Right lung (tissue), 5 donors: Measurements from ENCODE around the gene CCDC192. TPM values are rescaled to one million over a fixed set of nuclear protein-coding genes. Genes with fewer than 3 reads are reported as not detected.
"Not testable (repeated sequence)": the region's sequence is repeated elsewhere in the genome, so short reads cannot be mapped to it uniquely, and the experiment has no call there.

Source experiments
- DNase-seq, 2 donors: peaks; one replicate each; pipeline ENCODE4 v3.0.0-alpha.2; 2013
- polyA plus RNA-seq, 5 donors: library from polyadenylated mRNA; unstranded; fragments of 120-200 nt; gene quantifications; one replicate each; pipeline versions ENCODE4 v1.2.1 to v1.2.3, GENCODE V29; 2013; ENCODE audit warnings: inconsistent platforms in 1 of 5, low replicate concordance in 1 of 5; ENCODE audit not compliant: insufficient read length in 5 of 5, insufficient read depth in 1 of 5

CCDC192 gene
- polyA plus RNA-seq, 5 donors = 0.58 to 1.3 (median 0.90) TPM

DNA sequence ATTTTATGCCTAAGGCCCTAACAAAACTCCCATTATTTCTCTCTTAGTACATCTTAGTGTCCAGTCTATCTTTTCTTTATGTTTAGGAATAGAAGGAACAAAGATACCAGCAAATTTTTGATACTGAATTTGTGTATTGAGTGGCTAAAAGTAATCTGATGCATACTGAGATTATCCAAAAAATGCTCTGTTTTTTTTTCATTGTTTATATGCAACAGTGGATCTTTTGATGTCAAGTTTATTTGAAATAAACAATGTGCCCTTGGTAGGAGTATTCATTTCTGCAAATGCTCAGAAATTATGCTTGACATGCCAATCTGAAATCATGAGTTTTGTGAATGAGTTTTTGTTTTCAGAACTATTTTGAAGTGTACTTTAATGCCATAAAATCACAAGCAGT lies 58.7 kb downstream of the CCDC192 start:
- no peak for DNase-seq

DNA sequence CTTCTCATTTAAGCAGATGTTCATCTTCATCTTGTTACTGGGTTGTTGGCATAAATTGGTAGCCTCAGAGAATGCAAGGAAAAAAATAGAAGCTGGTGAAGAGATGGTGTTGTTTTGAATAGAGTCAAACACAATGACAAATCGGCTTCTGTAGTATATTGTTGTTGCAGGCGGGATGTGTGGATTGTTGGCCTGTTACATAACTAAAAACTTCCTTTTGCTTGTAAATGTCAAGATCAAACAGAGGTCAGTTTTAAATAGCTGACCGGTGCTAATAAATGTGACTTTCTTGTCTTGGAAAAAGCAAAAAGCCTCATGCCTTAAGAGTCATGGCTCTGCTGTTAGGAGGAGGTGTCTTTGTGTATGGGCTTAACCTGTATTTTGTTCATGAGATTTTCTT lies 59.2 kb downstream of the CCDC192 start:
- DNase-seq = no peak

DNA sequence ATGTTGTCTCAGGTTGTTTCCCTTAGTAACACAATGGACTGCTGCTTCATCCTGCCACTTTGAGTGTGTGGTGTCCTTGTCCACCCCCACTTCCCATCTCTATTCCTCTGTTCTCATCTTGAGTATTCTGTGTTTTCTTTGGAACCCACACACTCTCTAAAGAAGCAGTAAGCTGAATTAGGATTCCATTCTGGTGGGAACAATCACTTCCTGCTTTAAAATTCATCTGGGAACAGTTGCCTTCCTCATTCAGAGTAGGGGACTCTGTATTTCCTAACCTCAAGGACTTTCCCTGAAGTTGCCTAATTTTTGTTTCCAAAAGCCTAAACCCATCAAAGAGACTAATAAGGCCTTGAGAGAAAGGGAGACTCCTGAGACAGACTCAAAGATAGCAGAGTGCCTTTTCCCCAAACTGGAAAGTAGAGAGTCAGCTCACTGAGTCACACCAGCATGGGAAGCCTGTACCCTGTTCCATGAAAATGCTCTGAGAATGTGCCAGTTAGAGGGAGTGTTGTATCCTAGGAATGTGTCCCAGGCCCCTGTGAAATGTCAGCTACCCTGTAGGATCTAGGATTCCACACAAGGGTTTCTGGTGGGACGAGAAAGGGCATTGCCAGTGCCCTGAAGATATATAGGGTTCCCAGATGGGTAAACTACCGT lies 63.6 kb downstream of the CCDC192 start:
- no peak for DNase-seq

DNA sequence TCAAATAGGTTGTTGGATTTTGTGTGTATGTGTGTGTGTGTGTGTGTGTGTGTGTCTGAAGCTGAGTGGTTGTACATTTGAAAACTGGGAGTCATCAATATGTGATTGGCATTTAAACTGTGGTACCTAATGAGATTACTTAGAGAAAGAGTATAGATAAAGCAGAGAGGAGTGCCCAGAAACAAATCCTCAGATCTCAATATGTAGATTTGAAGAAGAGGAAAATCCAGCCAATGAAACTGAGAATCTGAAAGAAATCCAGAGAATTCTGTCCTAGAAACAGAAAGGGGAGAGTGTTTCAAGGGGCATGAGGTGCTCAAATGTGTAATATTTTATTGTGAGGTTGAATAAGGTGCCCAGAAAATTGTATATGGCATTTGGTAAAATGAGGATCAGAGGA lies 66.2 kb downstream of the CCDC192 start:
- DNase-seq = no peak

DNA sequence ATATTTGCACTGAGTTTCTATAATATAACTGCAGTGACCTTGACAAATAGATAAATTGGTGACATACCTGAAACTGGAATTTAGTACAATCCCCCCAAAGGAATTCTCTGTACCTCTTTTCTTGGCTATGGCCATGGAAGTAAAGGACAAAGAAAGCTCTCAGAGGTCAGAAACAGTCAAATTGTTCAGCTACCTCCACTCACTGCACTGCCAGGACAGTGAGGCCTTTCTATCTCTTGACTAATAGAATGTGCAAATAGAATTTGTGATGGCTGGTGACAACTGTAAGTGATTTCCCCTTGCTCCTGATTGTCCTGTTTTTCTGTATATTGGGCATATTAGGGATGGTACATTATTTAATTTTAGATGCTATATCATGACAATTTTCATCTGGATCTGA lies 67.1 kb downstream of the CCDC192 start:
- no peak for DNase-seq

DNA sequence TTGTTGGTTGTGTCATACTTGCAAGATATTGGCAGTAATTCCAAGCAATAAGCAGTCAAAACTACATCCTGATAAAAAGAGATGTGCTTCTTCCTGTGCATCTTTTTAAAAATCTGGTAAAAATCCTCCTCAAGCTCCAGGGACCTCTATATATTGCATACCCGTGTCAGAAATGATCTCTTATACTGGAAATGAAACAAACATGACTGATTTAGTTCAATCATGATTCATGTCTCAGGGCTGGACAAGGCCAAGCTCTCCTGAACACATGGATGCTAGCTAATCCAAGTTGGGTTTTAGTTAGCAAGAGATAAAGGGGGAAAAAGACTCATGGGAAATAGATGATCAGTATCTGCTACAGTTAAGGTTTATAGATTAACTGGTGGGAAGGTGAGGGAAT lies 69.3 kb downstream of the CCDC192 start:
- DNase-seq = no peak

DNA sequence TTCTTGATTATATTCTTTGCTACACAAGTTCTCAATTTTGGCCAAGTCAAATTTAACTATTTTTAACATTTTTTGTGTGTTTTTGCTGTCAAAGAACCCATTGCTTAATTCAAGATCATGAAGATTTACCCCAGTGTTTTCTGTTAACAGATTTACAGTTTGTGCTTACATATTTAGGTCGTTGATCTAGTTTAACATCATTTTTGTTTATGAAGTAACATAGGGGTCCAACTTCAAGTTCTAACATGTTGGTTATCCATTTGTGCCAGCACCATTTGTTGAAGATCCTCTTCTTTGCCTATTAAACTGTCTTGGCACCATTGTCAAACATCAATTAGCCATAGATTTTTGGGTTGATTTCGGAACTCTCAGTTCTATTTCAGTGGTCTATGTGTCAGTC lies 71.0 kb downstream of the CCDC192 start:
- no peak for DNase-seq

DNA sequence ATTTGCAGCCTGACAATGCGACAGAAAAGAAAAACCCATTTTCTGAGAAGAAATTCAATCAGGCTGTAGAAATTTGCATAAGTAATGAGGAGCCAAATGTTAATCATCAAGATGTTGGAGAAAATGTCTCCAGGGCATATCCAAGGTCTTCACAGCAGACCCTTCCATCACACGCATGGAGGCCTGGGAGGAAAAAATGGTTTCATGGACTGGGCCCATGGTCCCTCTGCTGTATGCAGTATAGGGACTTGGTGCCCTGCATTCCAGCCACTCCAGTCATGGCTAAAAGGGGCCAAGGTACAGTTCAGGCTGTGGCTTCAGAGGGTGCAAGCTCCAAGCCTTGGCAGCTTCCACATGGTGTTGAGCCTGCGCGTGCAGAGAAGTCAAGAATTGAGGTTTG lies 73.3 kb downstream of the CCDC192 start:
- DNase-seq = no peak

DNA sequence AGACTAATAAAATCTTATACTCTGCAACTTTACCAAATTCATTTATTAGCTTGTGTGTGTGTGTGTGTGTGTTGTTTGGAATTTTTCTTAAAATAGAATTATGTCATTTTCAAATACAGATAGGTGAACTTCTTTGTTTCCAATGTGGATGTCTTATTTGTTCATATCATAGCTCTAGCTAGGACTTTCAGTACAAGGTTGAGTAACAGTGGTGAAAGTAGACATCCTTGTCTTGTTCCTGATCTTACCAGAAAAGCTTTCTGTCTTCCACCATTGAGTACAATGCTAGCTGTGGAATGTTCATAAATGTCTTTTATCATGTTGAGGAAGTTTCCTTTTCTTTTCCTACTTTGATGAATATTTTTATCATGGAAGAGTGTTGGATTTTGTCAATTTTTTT lies 74.8 kb downstream of the CCDC192 start:
- no peak for DNase-seq

DNA sequence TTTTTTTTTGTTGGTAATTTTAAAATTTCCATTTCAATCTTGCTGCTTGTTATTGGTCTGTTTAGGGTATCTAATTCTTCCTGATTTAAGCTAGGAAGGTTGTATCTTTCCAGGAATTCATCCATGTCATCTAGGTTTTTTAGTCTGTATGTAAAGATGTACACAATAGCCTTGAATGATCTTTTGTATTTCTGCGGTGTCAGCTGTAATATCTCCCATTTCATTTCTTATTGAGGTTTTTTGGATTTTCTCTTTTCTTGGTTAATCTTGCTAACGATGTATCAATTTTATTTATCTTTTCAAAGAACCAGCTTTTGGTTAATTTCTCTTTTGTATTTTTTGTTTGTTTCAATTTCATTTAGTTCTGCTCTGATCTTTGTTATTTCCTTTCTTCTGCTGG lies 79.3 kb downstream of the CCDC192 start:
- DNase-seq = not testable (repeated sequence)

DNA sequence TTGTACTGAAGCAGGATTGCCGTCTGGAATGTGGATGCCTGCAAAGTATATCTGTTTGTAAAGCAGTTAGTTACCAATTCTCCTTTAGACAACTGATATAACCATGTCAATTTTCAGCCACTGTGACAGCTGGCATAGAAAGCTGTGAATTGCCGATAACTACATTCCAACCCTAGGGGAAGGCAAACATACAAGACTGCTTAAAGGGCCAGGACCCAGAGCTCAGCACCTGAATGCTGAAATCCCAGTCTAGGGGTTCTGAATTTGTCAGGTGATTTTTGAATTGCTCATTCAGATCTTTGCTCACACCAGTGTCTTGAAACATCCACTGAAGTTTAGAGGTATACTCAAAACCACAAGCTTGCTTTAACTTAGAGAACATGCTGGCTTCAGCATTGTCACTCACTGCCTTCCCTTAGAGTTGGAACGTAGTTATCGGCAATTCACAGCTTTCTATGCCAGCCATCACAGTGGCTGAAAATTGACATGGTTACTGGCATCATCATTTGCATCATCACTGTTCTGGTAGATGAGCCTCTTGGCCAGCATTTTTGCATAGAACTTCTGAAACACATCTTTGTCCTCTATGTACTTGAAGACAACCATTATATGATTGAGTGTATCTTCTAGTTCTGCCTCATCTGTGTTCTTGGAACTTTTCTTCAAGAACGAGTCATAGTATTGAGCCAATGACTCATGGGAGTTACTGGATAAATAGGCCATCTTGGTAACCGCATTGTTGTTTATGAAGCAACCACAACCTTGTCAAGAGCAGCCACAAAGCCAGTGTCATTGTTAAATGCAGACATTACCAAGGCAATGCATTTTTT lies 82.1 kb downstream of the CCDC192 start:
- DNase-seq = no peak

DNA sequence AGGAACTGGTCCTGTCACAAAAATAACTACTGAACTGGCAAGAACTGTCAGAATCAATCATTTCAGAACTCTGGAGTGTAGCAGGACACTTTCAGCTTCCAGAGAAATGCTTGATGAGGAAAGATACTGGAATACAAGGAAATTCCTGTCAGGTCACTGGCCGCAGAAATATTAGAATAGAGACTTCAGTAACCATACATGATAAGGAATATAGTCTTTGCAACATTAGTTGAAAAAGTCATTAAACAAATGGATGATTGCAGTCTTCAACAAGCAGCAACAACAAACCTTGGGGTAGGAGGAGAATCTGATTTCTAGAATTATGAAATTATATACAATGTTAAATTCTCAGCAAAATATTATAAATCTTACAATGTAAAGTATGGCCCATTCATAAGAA lies 88.2 kb downstream of the CCDC192 start:
- DNase-seq = no peak

DNA sequence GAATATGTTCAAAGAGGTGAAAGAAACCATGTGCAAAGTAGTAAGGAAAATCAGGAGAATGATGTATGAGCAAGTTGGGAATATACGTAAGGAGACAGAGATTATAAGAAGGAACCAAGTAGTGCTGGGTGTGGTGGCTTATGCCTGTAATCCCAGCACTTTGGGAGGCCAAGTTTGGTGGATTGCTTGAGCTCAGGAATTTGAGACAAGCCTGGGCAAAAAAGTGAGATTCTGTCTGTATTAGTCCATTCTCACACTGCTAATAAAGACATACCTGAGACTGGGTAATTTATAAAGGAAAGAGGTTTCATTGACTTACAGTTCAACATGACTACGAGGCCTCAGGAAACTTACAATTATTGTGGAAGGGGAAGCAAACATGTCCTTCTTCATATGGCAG lies 88.7 kb downstream of the CCDC192 start:
- DNase-seq = not testable (repeated sequence)

DNA sequence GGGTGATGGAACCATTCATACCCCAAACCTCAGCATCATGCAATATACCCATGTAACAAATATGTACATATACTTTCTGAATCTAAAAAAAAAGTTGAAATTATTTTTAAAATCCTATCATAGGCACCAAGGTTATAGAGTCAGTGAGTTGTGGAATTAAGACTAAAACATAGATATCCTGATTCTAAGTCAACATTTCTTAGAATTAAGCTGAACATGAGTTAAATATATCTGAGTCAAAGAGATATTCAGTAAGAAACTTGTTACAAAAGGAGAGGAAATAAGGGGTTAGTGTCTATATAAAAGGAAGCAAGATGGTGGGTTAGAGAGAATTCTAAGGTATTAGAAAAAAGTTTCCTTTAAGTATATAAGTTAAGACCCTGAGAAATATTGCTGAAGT lies 89.9 kb downstream of the CCDC192 start:
- DNase-seq = no peak

DNA sequence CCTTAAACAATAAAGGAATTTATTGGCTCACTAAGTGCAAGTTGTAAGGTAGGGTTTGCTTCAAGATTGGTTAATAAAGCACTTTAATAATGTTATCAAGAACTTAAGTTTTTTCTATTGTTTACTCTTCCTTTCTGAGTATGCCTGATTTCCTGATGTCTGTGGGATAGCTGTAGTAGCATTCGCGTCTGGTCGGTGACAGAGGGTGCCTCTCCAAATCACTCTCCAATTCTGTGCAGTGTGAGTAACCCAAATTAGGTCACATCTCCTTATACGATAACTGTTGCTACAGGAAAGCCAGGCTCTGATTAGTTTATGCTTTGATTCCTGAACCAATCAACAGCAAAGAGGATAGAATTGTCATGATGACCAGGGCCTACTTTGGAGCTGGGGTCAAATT lies 90.7 kb downstream of the CCDC192 start:
- DNase-seq = no peak

DNA sequence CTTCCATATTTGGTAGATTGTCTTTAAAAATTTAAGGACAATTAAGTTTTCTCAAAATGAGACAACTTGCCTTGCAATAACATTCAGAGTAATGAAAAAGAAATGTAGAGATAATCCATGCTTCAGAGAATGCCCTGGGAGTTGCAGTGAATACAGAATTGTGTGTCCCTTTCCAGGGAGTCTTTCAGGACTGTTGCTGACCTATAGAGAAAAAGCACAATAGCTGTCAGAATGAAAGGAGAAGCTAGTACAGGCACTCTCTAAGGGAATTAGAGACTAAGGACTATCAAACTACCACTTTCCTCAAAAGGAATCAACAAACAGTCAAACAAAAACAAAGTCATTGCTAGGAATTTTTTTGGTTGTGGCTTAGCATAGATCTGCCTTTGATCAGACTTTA lies 93.0 kb downstream of the CCDC192 start:
- no peak for DNase-seq

DNA sequence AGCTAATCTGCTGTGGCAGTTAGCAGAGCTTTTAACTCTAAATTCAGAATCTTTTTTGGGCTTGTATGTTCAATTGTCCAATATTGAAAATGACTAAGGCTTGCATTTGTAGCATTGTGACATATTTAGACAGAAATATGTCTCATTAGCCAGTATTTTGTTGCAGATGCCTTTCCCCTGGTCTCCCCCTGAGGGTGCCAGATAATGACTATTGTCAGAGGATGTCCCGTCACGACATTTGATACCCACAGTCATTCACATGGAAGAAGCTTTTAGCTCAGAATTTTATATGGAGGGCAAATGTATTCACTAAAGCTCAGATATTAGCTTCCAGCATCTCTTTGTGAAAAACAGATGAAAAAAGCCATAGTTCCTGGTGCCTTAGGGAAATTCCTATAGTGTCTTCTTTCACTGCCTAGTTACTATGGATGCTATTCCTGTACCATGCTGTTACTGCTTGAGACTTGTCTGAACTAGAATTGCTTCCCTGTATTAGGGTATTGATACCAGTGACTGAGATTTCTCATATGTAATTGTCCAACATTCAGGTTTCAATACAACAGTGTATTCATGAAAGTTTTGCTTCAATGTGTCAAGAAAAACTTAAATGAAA lies 96.2 kb downstream of the CCDC192 start:
- DNase-seq = no peak

DNA sequence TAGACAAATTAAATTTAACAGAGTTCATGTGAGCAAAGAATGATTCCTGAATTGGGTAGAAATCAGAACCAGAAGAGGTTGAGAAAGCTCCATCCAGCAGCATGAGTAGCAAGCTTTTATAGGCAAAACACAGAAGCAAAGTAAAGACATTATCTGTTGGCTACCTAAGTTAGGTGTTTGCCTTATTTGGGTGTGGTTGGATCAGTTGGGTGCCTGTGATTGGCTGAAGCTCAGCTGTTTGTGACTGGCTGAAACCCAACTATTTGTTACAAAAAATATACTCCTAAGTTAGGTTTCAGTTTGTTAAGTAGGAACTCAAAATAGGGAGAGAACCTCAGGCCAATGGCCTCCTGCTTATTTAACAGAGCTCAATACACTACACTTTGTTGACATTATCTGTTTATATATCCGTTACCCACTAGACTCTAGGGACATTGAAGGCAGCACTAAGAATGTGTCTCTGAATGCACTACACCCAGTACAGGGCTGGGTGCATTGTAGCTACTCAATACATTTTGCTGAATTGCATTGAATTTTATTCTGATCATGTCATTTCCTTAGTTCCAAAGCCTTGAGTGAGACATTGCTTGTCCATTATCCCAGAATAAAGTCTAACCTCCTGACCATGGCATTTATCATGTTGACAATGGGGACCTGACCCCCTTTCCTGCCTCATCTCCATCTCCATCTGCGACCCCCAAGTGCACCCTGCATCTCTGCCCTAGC lies 98.7 kb downstream of the CCDC192 start:
- no peak for DNase-seq

DNA sequence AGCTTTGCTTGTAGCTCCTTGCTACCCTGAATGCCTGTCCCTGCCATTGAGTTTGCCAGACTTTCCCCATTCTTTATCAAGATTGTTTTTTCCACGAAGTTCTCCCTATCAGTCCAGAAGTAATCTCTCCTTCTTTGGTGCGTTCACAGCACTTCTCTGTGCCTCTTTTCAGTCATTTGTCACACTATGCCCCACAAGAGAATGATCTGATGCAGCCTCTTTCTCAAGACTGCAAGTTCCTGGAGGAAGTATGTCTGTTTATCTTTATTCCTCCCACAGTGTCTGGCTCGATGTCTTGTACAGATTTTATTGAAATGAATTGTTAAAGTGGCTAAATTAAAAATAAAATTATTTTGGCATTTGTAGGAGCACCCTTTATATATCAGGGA lies 99.3 kb downstream of the CCDC192 start:
- DNase-seq = no peak

DNA sequence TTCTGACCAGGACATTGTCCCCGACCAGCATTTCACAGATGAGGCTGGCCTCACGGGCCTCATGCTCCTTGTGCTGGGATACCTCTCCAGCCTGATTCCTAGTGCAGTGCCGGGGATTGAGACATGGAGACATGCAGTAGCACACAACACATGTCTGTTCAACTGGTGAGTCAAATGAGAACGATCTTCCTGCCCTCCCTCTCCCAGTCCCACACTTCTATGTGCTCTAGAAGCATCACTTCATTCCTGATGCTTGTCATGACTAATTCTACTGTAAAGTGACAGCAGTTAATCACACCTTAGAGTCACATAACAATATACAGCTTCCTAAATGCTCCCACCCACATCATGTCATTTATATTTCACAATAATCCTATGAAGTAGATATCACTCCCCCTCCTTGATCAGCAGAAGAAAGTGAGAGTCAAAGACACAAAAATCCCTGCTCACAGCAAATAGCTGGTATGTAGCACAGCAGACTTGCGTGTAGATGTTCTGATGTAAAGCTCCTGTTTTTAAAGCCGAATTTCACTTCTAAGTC lies 101.8 kb downstream of the CCDC192 start:
- DNase-seq = no peak

DNA sequence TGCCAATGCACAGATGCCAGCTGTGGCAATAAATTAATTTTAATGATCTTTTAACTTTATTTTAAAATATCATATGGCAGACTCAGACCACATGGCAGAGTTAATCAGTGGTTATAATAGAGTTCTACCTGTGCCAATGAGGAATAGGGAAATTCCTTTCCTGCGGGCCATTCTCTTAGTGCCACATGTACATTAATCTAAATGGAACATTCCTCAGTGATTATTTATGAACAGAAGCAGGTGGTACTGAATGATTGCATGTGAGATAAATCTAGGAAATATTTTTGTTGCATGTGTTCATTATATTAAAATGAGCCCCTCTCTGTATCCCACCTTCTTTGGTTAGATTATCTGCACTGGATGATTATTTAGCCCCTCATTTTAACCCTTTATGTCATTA lies 102.3 kb downstream of the CCDC192 start:
- no peak for DNase-seq

DNA sequence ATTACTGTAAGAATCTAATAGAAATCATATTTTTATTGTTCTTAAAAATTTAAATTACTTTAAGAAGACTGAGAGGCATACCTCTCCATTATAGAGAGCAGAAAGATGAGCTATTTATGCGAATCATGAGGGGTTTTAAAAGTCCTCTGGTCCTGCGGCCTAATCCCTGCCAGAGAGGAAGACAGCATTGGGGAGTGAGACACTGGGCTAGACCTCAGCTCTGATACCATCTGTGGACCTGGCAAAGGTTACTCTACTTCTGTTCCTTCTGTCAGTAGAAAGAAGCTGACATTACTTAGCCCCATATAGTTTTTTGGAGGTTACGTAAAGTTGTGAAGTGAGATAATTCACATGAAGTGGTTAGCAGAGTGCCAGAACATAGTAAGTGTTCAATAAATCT lies 103.6 kb downstream of the CCDC192 start:
- no peak for DNase-seq
